ENCODE results near the gene KDM2B.

DNA sequence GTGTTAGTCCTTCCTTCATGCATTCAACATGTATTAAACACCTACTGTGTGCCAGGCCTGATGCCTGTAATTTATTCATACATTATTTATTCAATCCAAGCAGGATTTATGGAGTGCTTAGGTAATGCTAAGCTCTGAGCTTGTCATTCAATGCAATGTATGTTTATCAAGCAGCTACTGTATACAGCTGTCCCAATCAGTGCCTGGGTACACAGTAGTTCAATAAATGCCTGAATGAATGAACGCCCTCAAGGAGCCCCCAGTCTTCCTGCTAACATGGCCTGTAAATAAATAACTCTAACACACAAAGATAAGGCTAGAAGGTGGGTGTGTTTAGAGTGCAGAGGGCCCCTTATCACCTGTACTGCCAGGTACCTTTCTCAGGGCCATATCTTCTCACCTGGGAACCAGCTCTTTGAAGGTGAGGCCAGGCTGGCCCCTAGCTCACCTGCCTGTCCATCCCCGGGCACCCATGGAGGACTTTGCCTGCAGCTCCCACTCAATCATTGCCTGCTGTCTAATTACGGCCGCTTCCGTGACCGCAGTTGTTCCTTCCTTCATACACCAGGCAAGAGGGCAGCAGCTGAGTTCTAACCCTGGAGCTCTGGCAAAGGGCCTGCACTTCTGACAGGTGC lies 20.0 kb upstream of the KDM2B start:
- TF ChIP-seq, protein P1, sequence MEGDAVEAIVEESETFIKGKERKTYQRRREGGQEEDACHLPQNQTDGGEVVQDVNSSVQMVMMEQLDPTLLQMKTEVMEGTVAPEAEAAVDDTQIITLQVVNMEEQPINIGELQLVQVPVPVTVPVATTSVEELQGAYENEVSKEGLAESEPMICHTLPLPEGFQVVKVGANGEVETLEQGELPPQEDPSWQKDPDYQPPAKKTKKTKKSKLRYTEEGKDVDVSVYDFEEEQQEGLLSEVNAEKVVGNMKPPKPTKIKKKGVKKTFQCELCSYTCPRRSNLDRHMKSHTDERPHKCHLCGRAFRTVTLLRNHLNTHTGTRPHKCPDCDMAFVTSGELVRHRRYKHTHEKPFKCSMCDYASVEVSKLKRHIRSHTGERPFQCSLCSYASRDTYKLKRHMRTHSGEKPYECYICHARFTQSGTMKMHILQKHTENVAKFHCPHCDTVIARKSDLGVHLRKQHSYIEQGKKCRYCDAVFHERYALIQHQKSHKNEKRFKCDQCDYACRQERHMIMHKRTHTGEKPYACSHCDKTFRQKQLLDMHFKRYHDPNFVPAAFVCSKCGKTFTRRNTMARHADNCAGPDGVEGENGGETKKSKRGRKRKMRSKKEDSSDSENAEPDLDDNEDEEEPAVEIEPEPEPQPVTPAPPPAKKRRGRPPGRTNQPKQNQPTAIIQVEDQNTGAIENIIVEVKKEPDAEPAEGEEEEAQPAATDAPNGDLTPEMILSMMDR (IDR thresholded peaks at IDR 0.05; ENCODE audit: low read depth, low read length) = no peak
- TF ChIP-seq POLR2A (IDR thresholded peaks at IDR 0.05; ENCODE audit: extremely low read depth, insufficient read length) = no peak
- TF ChIP-seq, protein P2, sequence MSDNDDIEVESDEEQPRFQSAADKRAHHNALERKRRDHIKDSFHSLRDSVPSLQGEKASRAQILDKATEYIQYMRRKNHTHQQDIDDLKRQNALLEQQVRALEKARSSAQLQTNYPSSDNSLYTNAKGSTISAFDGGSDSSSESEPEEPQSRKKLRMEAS (IDR thresholded peaks at IDR 0.05; ENCODE audit: low read depth, low read length) = no peak

Measured in NB4 (cell line).